Measurements from ENCODE around the gene GPC3.

DNA sequence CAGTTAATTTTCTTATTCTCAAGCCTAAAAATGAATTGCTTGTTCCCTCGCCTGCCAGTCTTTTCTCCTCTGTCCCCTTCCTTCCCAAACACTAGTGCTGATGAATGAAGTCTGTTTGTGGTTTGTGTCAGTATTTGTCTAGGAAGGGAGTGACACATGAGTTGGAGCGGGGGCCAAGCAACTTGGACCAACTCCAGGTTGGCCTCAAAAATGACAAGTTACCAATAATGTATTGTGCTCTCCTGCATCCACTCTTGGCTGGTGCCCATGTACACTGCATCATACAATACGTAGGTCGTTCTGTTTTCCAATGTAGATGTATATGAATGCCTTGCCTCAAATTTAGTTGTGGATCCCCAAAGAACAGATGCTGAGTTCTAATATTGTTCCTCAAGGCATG lies 347.1 kb downstream of the GPC3 start:
- TF ChIP-seq, protein P1, sequence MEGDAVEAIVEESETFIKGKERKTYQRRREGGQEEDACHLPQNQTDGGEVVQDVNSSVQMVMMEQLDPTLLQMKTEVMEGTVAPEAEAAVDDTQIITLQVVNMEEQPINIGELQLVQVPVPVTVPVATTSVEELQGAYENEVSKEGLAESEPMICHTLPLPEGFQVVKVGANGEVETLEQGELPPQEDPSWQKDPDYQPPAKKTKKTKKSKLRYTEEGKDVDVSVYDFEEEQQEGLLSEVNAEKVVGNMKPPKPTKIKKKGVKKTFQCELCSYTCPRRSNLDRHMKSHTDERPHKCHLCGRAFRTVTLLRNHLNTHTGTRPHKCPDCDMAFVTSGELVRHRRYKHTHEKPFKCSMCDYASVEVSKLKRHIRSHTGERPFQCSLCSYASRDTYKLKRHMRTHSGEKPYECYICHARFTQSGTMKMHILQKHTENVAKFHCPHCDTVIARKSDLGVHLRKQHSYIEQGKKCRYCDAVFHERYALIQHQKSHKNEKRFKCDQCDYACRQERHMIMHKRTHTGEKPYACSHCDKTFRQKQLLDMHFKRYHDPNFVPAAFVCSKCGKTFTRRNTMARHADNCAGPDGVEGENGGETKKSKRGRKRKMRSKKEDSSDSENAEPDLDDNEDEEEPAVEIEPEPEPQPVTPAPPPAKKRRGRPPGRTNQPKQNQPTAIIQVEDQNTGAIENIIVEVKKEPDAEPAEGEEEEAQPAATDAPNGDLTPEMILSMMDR (IDR thresholded peaks at IDR 0.05) = no peak
- TF ChIP-seq EZH2 (IDR thresholded peaks at IDR 0.05) = no peak
